ENCODE results near the gene MYO1E. TPM values are rescaled to one million over a fixed set of nuclear protein-coding genes. Genes with fewer than 3 reads are reported as not detected.

MYO1E gene
- total and polyA plus RNA-seq, 2 of the 8 experiments (the other 6 are each of a cell fraction or from before 2014, with no cell fraction given) = 19.6 to 142 TPM

DNA sequence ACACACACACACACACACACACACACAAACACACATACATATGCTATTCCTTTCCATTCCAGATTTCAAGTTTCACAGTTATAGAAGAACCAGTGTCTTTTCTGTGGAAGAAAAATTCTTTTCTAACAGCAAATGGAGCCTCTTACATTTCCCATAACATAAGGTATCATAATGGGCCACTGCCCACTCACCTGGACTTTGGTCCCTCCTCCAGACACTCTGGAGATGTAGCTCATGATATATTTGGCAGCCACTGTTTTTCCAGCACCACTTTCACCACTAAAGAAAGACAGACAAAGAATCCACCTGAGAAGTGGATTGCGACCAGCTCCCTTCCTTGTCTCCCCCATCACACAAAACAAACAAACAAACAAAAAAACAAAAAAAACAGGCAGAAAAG lies 136.3 kb downstream of the MYO1E start (continued):
- TF ChIP-seq CHD1 (IDR thresholded peaks at IDR 0.05; ENCODE audit: low read depth, low read length) (no peak), CBX5 (IDR thresholded peaks at IDR 0.05; ENCODE audit: low read depth, low read length) (no peak), ZNF274 (IDR thresholded peaks at IDR 0.05; ENCODE audit: borderline replicate concordance, extremely low read depth, low read length) (no peak), ASH2L (IDR thresholded peaks at IDR 0.05; ENCODE audit: low read length) (no peak), CHD7 (IDR thresholded peaks at IDR 0.05; ENCODE audit: insufficient replicate concordance, low read length) (no peak), RNF2 (IDR thresholded peaks at IDR 0.05; ENCODE audit: borderline replicate concordance, low read depth, low read length, missing control alignments, poor library complexity, severe bottlenecking) (no peak), SRF (IDR thresholded peaks at IDR 0.05; ENCODE audit: low read depth, low read length) (no peak), TAF1 (IDR thresholded peaks at IDR 0.05; ENCODE audit: low read depth, low read length) (no peak), CTCF (IDR thresholded peaks at IDR 0.05; ENCODE audit: control extremely low read depth in 1 of 3, insufficient read depth in 1 of 3, low read depth in 1 of 3, low read length in 3 of 3) (no peak)
